ENCODE data around the gene DNHD1. TPM values are rescaled to one million over a fixed set of nuclear protein-coding genes. Genes with fewer than 3 reads are reported as not detected.

The DNHD1 gene
- total RNA-seq, 4 donors from 2014 or later, result 9.9 to 30.3 (median 14.3) TPM

DNA sequence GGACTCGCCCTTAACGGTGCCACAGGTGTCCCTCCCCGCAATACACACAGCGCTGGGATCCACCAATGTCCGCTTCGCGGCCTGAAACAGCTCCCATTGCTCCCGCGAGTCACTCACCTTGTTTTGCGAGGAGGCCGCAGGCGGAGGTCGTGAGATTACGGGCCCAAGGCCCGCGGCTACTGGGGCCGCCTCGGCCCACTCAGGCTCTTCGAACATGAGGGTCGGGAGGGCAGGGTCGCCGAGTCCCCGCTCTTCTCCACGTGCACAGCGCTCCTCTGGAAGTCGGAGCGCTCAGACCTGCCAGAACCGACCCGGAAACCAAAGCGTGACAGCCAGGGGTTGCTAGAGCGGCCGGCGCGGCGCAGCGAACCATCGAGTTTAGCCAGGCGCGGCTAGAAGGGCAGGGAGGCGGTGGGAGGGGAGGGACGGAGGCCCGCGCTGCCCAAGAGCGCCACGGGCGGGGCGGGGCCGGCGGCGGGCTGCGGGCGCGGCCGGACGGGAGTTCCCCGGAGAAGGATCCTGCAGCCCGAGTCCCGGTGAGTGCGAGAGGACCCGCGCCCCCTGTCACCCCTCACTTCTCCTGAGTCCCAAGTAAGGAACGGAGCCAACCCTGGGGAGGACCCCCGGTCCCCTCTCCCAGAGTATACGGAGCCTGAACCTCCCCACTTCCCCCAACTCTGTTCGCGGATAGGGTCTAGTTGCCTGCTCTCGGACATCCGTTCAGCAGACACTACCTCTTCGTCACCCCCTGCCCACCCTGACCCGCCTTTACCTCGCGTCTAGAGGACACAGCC lies 106.4 kb downstream of the DNHD1 start, which contains the start of the genes ILK and RRP8:
Gene ILK, plus strand, starts transcription at position 488 of the 794 bp plus-strand sequence. CDS start 498 bp downstream, outside the sequence.
Gene RRP8, minus strand, starts transcription at position 330 of the 794 bp plus-strand sequence. Its CDS starts 114 bp downstream, at position 216.
- TF ChIP-seq CTCF (IDR thresholded peaks at IDR 0.05; ENCODE audit: low read depth), result no peak

GRCh38 chr11:6604081-6604626 lies 107.1 kb downstream of the DNHD1 start:
- TF ChIP-seq CTCF (IDR thresholded peaks at IDR 0.05; ENCODE audit: low read depth), result no peak

DNA sequence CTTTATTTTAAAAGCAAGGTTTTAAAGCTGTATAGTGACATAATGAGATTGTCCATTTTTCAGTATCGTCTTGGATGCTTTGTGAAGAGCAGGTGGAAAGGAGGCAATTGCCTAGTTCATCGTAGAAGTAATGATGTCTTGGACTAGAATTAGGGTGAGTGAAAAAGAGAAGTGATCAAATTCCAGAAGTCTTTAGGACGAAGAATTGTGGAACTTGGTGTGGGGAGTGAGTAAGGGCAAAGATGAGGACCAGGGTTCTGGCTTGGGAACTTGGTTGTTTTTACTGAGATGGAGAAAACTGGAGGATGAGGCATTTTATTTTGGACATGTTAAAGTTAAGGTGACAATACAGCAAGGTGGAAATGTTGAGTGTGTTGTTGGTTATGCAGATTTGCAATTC lies 107.7 kb downstream of the DNHD1 start:
- TF ChIP-seq CTCF (IDR thresholded peaks at IDR 0.05; ENCODE audit: low read depth), result no peak

DNA sequence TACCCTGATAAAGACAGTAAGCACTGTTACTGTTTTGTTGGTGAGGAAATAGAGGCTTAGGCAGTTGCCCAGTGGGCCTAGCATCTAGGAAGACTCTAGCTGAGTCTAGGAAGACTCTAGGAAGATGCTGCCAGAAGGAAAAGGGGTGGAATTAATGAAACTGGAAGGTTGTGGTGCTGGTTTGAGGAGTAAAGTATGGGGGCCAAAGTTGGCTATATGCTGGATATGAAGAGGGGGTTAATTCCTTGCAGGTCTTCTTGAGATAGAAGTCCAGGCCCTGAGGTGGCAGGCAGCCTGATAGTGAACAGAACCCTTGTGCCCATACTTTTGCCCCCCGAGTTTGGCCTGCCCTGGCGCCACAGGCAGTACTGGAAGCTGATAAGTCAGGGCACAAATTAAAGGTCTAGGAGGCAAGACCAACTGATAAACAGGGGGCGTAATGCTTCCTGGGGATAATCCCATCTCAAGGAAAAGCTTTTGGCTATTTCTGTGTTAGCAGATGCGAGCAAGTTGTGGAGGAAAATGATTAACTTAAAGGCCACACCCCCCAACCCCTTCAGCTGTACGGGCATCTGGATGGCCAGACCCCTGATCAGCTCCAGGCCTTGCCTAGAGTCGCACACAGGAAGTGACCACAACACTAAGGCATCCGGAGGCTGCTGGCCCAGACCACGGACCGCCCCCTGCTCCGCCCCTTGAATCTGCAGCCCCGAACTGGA lies 109.5 kb downstream of the DNHD1 start:
- TF ChIP-seq CTCF (IDR thresholded peaks at IDR 0.05; ENCODE audit: low read depth), result no peak

GRCh38 chr11:6607190-6607795 lies 110.2 kb downstream of the DNHD1 start:
- no peak for TF ChIP-seq CTCF (IDR thresholded peaks at IDR 0.05; ENCODE audit: low read depth)

DNA sequence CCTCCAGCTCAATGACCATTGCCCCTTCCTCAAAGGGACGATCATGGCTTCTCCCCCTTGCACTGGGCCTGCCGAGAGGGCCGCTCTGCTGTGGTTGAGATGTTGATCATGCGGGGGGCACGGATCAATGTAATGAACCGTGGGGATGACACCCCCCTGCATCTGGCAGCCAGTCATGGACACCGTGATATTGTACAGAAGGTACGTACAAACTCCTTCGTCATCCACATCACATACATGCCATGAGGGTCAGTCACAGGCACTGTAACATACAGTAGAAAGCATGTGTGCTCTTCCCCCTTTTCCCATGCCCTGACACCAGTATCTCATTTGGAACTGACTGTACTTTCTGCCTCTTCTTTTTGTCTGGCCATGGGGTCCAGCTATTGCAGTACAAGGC lies 110.9 kb downstream of the DNHD1 start:
- TF ChIP-seq CTCF (IDR thresholded peaks at IDR 0.05; ENCODE audit: low read depth), result no peak

Measured in subcutaneous adipose tissue (tissue), 4 donors.